ENCODE results near the gene APC. TPM values are rescaled to one million over a fixed set of nuclear protein-coding genes. Genes with fewer than 3 reads are reported as not detected.
"Not testable (repeated sequence)": the region's sequence is repeated elsewhere in the genome, so short reads cannot be mapped to it uniquely, and the experiment has no call there.

APC gene
- total RNA-seq, 1 donor from 2014 or later, result 39.5 TPM

GRCh38 chr5:112830378-112830777 is 92.7 kb downstream of the APC start:
- intact Hi-C loops (cut with DNase I), result no loop called here

DNA sequence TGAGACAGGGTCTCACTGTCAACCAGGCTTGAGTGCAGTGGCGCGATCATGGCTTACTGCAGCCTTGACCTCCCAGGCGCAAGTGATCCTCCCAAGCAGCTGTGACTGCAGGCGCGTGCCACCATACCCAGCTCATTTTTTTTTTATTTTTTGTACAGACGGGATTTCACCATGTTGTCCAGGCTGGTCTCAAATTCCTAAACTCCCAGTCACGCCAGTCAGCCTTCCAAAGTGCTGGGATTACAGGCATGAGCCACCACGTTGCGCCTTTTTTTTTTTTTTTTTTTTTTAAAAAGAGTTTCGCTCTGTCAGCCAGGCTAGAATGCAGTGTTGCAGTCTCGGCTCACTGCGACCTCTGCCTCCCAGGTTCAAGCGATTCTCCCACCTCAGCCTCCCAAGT is 96.3 kb downstream of the APC start:
- DNase-seq (ENCODE audit: low spot score), result no peak
- intact Hi-C loops (cut with DNase I), result no loop called here

More at GRCh38 chr5:112830378-112830777, 92.7 kb downstream of the APC start:
- DNase-seq (ENCODE audit: low spot score), result no peak

DNA sequence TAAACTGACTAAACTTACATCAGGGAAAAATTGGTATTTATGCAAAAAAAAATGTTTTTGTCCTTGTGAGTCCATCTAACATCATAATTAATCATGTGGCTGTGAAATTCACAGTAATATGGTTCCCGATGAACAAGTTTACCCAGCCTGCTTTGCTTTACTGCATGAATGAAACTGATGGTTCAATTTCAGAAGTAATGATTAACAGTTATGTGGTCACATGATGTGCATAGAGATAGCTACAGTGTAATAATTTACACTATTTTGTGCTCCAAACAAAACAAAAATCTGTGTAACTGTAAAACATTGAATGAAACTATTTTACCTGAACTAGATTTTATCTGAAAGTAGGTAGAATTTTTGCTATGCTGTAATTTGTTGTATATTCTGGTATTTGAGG is 106.8 kb downstream of the APC start:
- intact Hi-C loops (cut with DNase I), result no loop called here
- DNase-seq (ENCODE audit: low spot score), result no peak

DNA sequence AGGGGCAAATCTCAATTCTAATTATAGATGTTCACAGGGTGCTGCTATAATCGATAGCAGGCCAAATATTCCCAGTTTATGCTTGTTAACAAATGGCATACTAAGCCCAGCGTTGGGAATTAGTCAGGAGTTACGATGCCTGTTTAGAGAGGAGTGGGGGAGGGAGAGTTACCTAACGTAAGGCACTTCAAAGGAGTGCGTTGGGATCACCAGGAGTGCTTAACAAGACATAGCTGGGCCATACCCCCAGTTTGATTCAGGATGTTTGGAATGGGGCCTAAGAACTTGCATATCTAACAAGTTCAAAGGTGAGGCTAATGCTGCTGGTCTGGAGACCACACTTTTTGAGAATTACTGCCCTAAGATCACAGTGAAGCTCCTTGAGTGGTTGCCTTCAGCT is 108.9 kb downstream of the APC start:
- intact Hi-C loops (cut with DNase I), result loop anchor here (5.0 kb wide), 2 partner anchors 76 to 294 kb away; partner anchors contain the start of gene REEP5

DNA sequence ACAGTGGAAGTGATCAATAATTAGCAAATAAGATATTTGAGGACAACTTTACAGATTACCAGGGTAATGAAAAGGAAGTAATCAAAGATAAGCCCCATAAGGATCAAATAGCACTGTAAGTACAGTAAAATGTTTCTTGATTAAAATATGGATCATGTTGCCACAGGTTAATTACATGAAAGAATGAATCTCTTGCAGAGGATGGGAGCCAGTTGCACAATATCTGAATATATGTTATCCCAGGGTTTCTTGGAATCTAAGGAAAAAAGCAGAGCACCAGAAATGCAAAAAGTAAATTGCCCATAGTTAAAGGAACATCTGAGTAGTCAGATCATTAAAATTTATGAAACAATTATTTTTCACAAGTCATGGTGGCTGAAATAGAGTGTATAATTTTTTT is 109.6 kb downstream of the APC start:
- intact Hi-C loops (cut with DNase I), result loop anchor here (5.0 kb wide), 2 partner anchors 75 to 295 kb away; partner anchors contain the start of gene REEP5

More for the DNA sequence above, 108.9 kb downstream of the APC start:
- DNase-seq (ENCODE audit: low spot score), result no peak

DNA sequence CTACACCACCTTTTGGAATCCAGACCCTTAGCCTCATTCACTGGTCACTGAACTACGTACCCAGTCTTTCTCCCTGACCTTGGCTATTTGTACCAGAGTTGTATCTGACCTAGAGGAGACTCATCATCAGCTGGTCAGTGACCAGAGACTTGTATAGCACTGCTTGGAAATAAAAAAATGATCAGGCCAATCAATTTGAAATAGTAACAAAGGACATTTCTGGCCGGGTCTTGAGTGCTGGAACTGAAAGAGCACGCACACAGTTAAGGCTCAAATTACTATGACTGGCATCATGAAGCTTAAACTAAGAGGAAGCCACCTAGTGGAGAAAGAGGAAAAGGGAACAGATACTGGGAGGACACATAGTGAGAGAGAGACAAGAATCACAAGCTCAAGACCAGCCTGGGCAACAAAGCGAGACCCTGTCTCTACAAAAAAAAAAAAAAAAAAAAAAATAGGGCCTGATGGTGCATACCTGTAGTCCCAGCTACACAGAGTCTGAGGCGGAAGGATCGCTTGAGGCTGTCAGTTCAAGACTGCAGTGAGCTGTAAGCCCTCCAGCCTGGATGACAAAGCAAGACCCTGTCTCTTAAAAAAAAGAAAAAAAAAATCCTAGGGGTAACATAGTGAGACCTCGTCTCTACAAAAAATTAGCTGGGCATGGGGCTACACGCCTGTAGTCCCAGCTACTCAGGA is 110.6 kb downstream of the APC start:
- intact Hi-C loops (cut with DNase I), result loop anchor here (5.0 kb wide), 2 partner anchors 74 to 296 kb away; partner anchors contain the start of gene REEP5
- no peak for DNase-seq (ENCODE audit: low spot score)

More for the DNA sequence above, 109.6 kb downstream of the APC start:
- no peak for DNase-seq (ENCODE audit: low spot score)

DNA sequence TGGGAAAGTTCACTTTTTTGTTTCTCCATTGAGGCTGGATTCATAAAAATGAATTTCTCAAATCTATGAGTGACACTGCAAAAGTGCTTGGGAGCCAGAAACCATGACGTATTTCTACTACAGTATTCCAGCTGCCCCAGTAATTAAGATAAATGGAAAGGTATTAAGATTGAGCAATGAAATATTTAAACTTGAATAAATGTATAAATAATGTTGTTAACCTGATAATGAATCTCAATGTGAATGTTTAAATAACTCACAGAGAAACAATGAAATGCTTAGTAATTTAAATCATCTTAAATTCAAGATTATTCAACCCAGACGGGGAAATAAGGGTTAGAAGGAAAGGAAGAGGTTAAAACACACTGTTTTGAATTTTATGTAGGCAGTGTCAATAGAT is 112.2 kb downstream of the APC start:
- no peak for DNase-seq (ENCODE audit: low spot score)
- intact Hi-C loops (cut with DNase I), result loop anchor here (5.0 kb wide), 2 partner anchors 72 to 298 kb away; partner anchors contain the start of gene REEP5

GRCh38 chr5:112854651-112855050 is 117.0 kb downstream of the APC start:
- intact Hi-C loops (cut with DNase I), result no loop called here

DNA sequence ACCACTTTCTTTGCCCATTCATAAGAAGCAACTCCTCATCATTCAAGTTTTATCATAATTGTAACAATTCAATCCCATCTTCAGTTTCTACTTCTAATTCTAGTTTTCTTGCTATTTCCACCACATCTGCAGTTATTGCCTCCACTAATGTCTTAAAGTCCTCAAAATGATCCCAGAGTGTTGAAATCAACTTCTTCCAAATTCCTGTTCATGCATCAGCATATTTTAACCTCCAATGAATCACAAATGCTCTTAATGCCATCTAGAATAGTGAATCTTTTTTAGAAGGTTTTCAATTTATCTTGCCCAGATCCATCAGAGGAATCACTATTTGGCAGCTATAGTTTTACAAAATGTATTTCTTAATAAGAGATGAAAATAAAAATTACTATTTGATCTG is 120.2 kb downstream of the APC start:
- intact Hi-C loops (cut with DNase I), result no loop called here
- no peak for DNase-seq (ENCODE audit: low spot score)

More at GRCh38 chr5:112854651-112855050, 117.0 kb downstream of the APC start:
- DNase-seq (ENCODE audit: low spot score), result no peak

- intact Hi-C loops (cut with DNase I), result loop anchor here (2.0 kb wide), 1 partner anchor 60 kb away; no protein-coding TSS in a partner anchor
- not testable (repeated sequence) for DNase-seq (ENCODE audit: low spot score)
These were observed 122.9 kb downstream of the APC start for GRCh38 chr5:112860571-112860928.

DNA sequence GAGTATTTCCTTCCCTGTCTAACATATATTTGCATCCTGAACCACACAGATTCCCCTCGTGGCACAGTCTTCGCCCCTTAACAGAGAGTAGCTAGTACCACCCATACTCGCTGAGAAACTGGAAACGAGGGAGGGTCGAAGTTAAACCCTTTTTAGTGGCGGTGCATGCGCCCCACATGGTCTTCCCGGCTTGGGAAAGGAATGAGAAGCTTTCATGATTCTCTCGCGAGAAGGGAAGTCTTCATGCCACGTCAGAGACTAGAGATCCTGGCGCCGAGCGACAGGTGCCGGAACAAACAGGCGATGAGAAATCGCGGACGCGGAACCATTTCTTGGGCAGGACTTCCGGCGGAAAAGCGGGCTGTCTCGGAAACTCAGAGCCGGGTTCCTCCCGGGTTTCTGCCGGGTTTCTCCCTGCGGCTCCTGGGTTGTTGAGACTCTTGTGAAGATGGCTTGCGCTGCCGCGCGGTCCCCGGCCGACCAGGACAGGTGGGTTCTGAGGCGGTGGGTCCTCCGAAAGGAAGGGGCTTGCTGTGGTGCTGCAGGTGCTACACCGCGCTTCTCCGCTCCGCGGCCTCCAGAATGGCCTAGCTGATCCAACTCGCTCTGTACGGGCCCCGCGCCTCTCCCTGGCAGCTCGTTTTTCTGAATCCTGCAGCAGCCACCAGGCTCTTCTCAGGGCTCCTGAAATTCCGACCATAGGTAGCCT is 123.4 kb downstream of the APC start, which contains the start of gene SRP19:
TSS of gene SRP19 (plus strand) at position 359 of the 709 bp plus-strand sequence. CDS start at position 449, 90 bp downstream.
- DNase-seq (ENCODE audit: low spot score), result peak; percentile 98
- intact Hi-C loops (cut with DNase I), result loop anchor here (2.0 kb wide), 1 partner anchor 60 kb away; no protein-coding TSS in a partner anchor

- intact Hi-C loops (cut with DNase I), result loop anchor here (2.0 kb wide), 1 partner anchor 59 kb away; no protein-coding TSS in a partner anchor
- DNase-seq (ENCODE audit: low spot score), result no peak
These were observed 123.9 kb downstream of the APC start for GRCh38 chr5:112861638-112861985.

DNA sequence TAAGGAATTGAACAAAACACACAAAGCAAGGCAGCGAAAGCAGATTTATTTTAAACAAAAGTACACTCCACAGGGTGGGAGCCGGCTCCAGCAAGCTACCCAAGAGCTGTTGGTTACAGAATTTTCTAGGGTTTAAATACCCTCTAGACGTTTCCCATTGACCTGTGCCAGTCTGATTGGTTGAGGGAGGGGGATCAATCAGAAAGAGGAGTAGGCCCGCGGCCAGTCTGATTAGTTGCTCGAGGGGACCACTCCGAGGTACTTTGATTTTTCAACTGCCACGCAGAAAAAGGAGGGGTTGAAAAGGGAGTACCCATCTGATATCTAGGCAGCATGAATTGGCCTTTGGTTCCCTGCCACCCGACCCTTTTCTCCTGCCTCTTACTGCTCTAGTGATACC is 124.4 kb downstream of the APC start:
- DNase-seq (ENCODE audit: low spot score), result no peak
- intact Hi-C loops (cut with DNase I), result no loop called here

DNA sequence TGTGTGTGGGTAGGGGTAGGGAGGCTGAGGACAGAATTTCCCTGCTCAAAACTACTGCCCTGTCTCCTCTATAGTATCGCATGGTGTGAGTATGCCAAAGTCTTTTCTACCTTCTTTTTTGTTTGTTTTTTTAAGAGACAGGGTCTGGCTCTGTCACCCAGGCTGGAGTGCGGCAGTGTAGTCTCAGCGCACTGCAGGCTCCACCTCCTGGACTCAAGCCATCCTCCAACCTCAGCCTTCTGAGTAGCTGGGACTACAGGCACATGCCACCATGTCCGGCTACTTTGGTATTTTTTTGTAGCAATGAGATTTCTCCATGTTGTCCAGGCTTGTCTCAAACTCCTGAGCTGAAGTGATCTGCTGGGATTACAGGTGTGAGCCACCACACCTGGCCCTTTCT is 125.9 kb downstream of the APC start:
- intact Hi-C loops (cut with DNase I), result no loop called here
- DNase-seq (ENCODE audit: low spot score), result no peak

DNA sequence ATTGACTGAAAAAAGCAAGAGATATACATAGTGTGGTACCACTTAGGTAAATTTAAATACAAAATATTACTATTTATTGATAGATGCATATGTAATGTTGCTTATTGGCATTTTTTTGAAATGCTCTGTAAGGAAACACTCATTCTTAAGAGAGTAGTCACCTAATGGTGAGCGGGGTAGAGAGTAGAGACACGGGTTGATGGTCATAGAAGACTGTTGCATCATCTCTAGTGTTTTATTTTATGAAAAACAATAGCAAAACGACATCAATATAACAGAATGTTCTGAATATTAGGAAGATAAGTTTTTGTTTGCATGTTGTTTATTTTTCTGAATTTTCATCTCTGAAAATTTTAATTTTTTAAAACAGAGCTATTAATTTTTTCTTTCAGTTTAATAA is 127.4 kb downstream of the APC start:
- intact Hi-C loops (cut with DNase I), result no loop called here
- no peak for DNase-seq (ENCODE audit: low spot score)

GRCh38 chr5:112866739-112867138 is 129.1 kb downstream of the APC start:
- intact Hi-C loops (cut with DNase I), result no loop called here
- DNase-seq (ENCODE audit: low spot score), result no peak

DNA sequence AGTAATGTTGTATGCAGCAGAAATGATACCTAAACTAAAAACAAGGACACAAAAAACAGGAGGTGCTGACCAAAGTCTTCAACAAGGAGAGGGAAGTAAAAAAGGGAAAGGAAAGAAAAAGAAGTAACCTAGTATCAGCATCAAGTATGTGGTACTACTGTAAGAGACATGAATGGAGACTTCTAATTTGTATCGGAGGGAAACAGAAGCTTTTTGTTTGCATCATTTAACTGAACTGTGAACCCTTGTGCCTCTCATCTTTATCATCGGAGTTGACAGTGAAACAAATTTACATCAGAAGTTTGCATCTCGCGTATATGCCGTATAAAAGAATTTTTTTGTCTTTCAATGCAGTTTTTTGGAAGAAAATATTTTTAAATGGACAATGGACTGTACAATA is 129.7 kb downstream of the APC start:
- DNase-seq (ENCODE audit: low spot score), result no peak
- intact Hi-C loops (cut with DNase I), result no loop called here

DNA sequence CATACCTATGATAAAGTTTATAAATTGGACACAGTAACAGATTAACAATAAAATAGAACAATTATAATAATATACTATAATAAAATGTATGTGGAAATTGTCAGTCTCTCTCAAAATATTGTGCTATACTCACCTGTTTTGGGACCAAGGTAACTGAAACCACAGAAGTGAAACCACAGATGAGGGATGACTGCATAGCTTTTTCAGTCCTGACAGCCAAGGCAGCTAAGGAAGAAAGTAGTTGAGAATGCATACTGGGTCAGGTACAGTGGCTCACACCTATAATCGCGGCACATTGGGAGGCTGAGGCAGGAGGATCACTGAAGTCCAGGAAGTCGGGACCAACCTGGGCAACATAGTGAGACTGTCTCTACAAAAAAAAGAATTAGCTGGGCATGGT is 132.3 kb downstream of the APC start:
- no peak for DNase-seq (ENCODE audit: low spot score)

DNA sequence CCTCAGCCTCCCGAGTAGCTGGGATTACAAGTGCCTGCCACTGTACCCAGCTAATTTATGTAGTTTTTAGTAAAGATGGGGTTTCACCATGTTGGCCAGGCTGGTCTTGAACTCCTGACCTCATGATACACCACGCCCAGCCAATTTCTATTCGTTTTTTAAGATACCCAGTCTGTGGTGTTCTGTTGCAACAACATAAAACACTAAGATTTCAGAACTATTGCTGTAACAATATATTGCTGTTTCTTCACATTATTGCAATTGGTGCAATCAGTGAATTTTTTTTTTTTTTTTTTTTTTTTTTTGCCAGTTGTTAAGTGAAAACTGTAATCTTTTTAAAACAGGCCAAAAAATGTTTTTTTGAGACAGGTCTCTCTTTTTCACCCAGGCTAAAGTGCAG is 133.3 kb downstream of the APC start:
- DNase-seq (ENCODE audit: low spot score), result no peak
- intact Hi-C loops (cut with DNase I), result no loop called here

More for the DNA sequence above, 132.3 kb downstream of the APC start:
- intact Hi-C loops (cut with DNase I), result no loop called here

- intact Hi-C loops (cut with DNase I), result no loop called here
- no peak for DNase-seq (ENCODE audit: low spot score)
These were observed 138.7 kb downstream of the APC start for GRCh38 chr5:112876362-112876761.

DNA sequence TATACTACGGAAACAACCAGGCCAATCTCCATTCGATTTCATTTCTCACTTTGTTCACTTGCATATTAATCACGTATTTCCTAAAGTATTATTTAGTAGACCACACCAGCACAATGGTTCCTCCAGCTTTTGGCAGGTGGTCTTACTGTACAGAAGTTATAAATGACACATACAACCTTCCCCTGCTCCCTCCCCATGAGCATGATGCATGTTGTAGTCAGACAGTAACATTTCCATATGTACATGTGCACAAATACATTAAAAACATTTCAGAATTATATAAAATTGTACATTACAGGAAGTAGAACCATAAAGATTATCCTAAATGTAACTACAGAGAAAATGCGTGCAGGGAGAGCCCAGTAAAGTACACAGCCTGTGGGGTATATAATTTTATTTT is 140.4 kb downstream of the APC start:
- intact Hi-C loops (cut with DNase I), result no loop called here
- no peak for DNase-seq (ENCODE audit: low spot score)

All from cardiac septum (tissue), 1 donor.